ENCODE measurements around the gene TMC8. TPM values are rescaled to one million over a fixed set of nuclear protein-coding genes. Genes with fewer than 3 reads are reported as not detected.

Gene TMC8
- total and polyA plus RNA-seq, 4 donors: 1.0 to 14.4 (median 7.3) TPM

GRCh38 chr17:78120537-78120936 lies 10.0 kb upstream of the TMC8 start:
- 95 to 96% methylated on average over 13 of the region's 13 CpGs for WGBS, 2 donors
- ATAC-seq (ENCODE audit: low FRiP score): no peak
- no peaks in the 10 kb centered on the region for H3K4me1 ChIP-seq (ENCODE audit: control insufficient read depth in 1 of 2, insufficient read depth in 2 of 2, low read length in 2 of 2)
- H3K27ac ChIP-seq (ENCODE audit: low read depth in 1 of 2, low read length in 2 of 2): no peak overlapping the region
- no peak for DNase-seq
- intact Hi-C loops (cut with DNase I): no loop called here
- H3K27me3 ChIP-seq (ENCODE audit: control insufficient read depth in 1 of 2, insufficient read depth in 2 of 2, low read length in 1 of 2): no peaks in the 10 kb centered on the region
- H3K4me3 ChIP-seq (ENCODE audit: low read length in 2 of 2): no peak overlapping the region
- no peaks in the 10 kb centered on the region for H3K36me3 ChIP-seq (ENCODE audit: control insufficient read depth in 1 of 2, insufficient read depth in 2 of 2, low read length in 1 of 2)
- H3K9me3 ChIP-seq (ENCODE audit: control insufficient read depth, low read length): no peaks in the 10 kb centered on the region

GRCh38 chr17:78120971-78121800 lies 9.4 kb upstream of the TMC8 start:
- Histone ChIP-seq H3K9me3 (ENCODE audit: control insufficient read depth, low read length) (no peaks in the 10 kb centered on the region), H3K27ac (ENCODE audit: low read depth in 1 of 2, low read length in 2 of 2) (no peak overlapping the region), H3K36me3 (ENCODE audit: control insufficient read depth in 1 of 2, insufficient read depth in 2 of 2, low read length in 1 of 2) (no peaks in the 10 kb centered on the region), H3K27me3 (ENCODE audit: control insufficient read depth in 1 of 2, insufficient read depth in 2 of 2, low read length in 1 of 2) (no peaks in the 10 kb centered on the region), H3K4me3 (ENCODE audit: low read length in 2 of 2) (no peak overlapping the region), H3K4me1 (ENCODE audit: control insufficient read depth in 1 of 2, insufficient read depth in 2 of 2, low read length in 2 of 2) (no peaks in the 10 kb centered on the region)
- DNase-seq: peak in 1 of 2 donors; percentile 44
- 92 to 93% methylated on average over 35 of the region's 35 CpGs for WGBS, 2 donors
- intact Hi-C loops (cut with DNase I): no loop called here
- ATAC-seq (ENCODE audit: low FRiP score): no peak

DNA sequence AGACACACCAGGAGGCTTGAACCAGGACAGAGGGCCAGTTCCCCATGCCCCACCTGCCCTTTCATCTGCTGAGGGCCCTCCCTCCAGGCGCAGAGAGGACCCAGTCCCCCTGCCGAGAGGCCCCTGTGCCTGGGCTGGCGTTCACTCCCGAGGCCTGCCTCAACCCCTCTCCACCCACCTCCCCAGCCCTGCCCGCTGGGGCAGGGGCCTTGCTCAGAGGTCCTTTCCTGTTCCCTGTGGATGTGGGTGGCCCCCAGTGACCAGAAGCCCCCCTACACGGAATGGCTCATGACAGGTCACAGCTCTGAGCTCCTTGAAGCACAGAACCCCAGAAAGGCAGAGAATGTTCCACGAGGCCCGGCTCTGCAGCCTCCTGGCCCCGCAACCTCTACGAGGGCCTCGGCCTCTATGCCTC lies 8.8 kb upstream of the TMC8 start:
- intact Hi-C loops (cut with DNase I): no loop called here
- ATAC-seq (ENCODE audit: low FRiP score) (no peak), DNase-seq (peak in 1 of 2 donors; percentile 29)
- no peaks in the 10 kb centered on the region for H3K36me3 ChIP-seq (ENCODE audit: control insufficient read depth in 1 of 2, insufficient read depth in 2 of 2, low read length in 1 of 2)
- no peaks in the 10 kb centered on the region for H3K9me3 ChIP-seq (ENCODE audit: control insufficient read depth, low read length)
- H3K4me1 ChIP-seq (ENCODE audit: control insufficient read depth in 1 of 2, insufficient read depth in 2 of 2, low read length in 2 of 2): no peaks in the 10 kb centered on the region
- H3K27ac ChIP-seq (ENCODE audit: low read depth in 1 of 2, low read length in 2 of 2): no peak overlapping the region
- WGBS, 2 donors: 81 to 89% methylated on average over 11 of the region's 11 CpGs
- H3K4me3 ChIP-seq (ENCODE audit: low read length in 2 of 2): no peak overlapping the region
- H3K27me3 ChIP-seq (ENCODE audit: control insufficient read depth in 1 of 2, insufficient read depth in 2 of 2, low read length in 1 of 2): no peaks in the 10 kb centered on the region

DNA sequence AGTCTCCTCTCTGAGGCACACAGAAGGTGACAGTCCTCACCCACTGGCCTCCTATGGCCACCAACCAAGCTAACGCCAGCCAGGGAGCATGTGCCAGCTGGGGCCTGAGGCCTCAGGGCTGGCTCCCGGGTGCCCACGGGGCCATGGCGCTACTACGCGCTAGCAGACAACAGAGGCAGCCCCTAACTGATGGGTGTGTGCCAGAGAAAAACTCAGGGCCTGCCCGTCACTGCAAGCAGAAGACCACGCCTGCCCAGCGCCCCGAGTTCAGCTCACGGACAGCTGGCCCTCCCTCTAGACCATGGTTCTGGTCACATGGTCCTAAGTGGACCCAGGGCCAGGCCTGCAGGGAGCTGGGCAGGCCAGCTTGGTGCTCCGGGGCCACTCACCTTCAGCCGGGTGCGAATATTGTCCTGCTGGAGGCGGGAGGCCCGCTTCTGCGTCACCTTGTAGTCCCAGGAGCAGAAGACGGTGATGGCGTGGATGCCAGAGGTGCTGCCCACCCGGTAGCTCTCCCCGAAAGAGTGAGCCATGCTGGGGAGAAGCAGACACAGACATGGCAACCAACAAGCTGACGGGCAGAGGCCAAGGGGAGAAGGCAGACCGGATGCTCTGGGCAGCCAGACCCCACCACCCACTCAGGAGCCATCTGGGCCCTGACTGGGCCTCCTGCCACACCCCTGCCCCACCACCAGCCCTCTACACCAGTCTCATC lies 8.2 kb upstream of the TMC8 start:
- H3K27ac ChIP-seq (ENCODE audit: low read depth in 1 of 2, low read length in 2 of 2): no peak overlapping the region
- no peaks in the 10 kb centered on the region for H3K9me3 ChIP-seq (ENCODE audit: control insufficient read depth, low read length)
- DNase-seq (peak in 1 of 2 donors; percentile 32), ATAC-seq (ENCODE audit: low FRiP score) (no peak)
- WGBS, 2 donors: 87 to 93% methylated on average over 23 of the region's 23 CpGs
- H3K36me3 ChIP-seq (ENCODE audit: control insufficient read depth in 1 of 2, insufficient read depth in 2 of 2, low read length in 1 of 2): no peaks in the 10 kb centered on the region
- intact Hi-C loops (cut with DNase I): no loop called here
- H3K27me3 ChIP-seq (ENCODE audit: control insufficient read depth in 1 of 2, insufficient read depth in 2 of 2, low read length in 1 of 2): no peaks in the 10 kb centered on the region
- H3K4me1 ChIP-seq (ENCODE audit: control insufficient read depth in 1 of 2, insufficient read depth in 2 of 2, low read length in 2 of 2): no peaks in the 10 kb centered on the region
- H3K4me3 ChIP-seq (ENCODE audit: low read length in 2 of 2): no peak overlapping the region

GRCh38 chr17:78122931-78123249 lies 7.7 kb upstream of the TMC8 start:
- H3K9me3 ChIP-seq (ENCODE audit: control insufficient read depth, low read length): no peaks in the 10 kb centered on the region
- DNase-seq: peak in 1 of 2 donors; percentile 44
- intact Hi-C loops (cut with DNase I): no loop called here
- ATAC-seq (ENCODE audit: low FRiP score): no peak
- no peak overlapping the region for H3K27ac ChIP-seq (ENCODE audit: low read depth in 1 of 2, low read length in 2 of 2)
- H3K27me3 ChIP-seq (ENCODE audit: control insufficient read depth in 1 of 2, insufficient read depth in 2 of 2, low read length in 1 of 2): no peaks in the 10 kb centered on the region
- no peaks in the 10 kb centered on the region for H3K36me3 ChIP-seq (ENCODE audit: control insufficient read depth in 1 of 2, insufficient read depth in 2 of 2, low read length in 1 of 2)
- no peak overlapping the region for H3K4me3 ChIP-seq (ENCODE audit: low read length in 2 of 2)
- WGBS, 2 donors: 94 to 98% methylated on average over 4 of the region's 4 CpGs
- no peaks in the 10 kb centered on the region for H3K4me1 ChIP-seq (ENCODE audit: control insufficient read depth in 1 of 2, insufficient read depth in 2 of 2, low read length in 2 of 2)

GRCh38 chr17:78123258-78123929 lies 7.2 kb upstream of the TMC8 start:
- no peaks in the 10 kb centered on the region for H3K27me3 ChIP-seq (ENCODE audit: control insufficient read depth in 1 of 2, insufficient read depth in 2 of 2, low read length in 1 of 2)
- H3K27ac ChIP-seq (ENCODE audit: low read depth in 1 of 2, low read length in 2 of 2): no peak overlapping the region
- 96 to 97% methylated on average over 5 of the region's 5 CpGs for WGBS, 2 donors
- no peaks in the 10 kb centered on the region for H3K9me3 ChIP-seq (ENCODE audit: control insufficient read depth, low read length)
- ATAC-seq (ENCODE audit: low FRiP score) (no peak), DNase-seq (peak in 1 of 2 donors; percentile 12)
- intact Hi-C loops (cut with DNase I): no loop called here
- no peaks in the 10 kb centered on the region for H3K36me3 ChIP-seq (ENCODE audit: control insufficient read depth in 1 of 2, insufficient read depth in 2 of 2, low read length in 1 of 2)
- H3K4me3 ChIP-seq (ENCODE audit: low read length in 2 of 2): no peak overlapping the region
- H3K4me1 ChIP-seq (ENCODE audit: control insufficient read depth in 1 of 2, insufficient read depth in 2 of 2, low read length in 2 of 2): no peaks in the 10 kb centered on the region

DNA sequence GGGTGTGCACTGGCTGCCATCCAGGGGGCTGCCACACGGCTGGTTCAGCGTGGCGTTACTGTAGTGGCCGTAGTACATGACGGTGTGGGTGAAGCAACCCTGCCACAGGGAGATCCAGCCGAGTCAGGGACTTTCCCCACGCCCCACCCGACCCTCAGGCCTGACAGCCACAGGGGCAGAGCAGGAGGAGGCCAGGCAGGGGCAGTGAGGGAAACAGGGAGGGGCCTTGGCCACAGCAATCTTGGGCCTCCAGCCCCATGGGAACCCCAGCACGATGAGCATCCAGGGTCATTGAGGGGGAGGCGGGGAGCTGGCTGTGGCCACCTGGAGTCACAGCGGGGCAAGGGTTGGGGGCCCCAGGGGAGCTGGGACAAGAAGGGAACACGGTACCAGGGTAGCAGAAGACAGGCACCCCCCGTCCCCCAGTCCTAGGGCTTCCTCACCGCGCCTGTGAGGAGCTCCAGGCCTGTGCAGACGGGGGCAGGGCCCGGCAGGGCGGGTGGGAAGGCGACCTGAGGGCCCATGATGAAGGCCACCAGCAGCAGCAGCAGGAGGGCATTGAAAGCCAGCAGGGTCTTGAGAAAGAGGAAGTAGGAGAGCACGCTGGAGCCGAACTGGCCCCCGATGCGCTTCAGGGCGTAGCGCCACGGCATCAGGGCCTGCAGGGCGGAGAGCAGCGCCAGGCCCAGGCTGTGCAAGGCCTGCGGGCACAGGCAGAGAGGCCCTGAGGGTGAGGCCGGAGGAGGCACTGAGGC lies 6.3 kb upstream of the TMC8 start:
- ATAC-seq (ENCODE audit: low FRiP score) (no peak), DNase-seq (peak in 1 of 2 donors; percentile 44)
- Histone ChIP-seq H3K4me1 (ENCODE audit: control insufficient read depth in 1 of 2, insufficient read depth in 2 of 2, low read length in 2 of 2) (no peaks in the 10 kb centered on the region), H3K36me3 (ENCODE audit: control insufficient read depth in 1 of 2, insufficient read depth in 2 of 2, low read length in 1 of 2) (no peaks in the 10 kb centered on the region), H3K4me3 (ENCODE audit: low read length in 2 of 2) (no peak overlapping the region), H3K9me3 (ENCODE audit: control insufficient read depth, low read length) (no peaks in the 10 kb centered on the region), H3K27me3 (ENCODE audit: control insufficient read depth in 1 of 2, insufficient read depth in 2 of 2, low read length in 1 of 2) (no peaks in the 10 kb centered on the region), H3K27ac (ENCODE audit: low read depth in 1 of 2, low read length in 2 of 2) (no peak overlapping the region)
- intact Hi-C loops (cut with DNase I): no loop called here
- WGBS, 2 donors: 93% methylated on average over 29 to 30 of the region's 30 CpGs

- Histone ChIP-seq H3K27ac (ENCODE audit: low read depth in 1 of 2, low read length in 2 of 2) (no peak overlapping the region), H3K27me3 (ENCODE audit: control insufficient read depth in 1 of 2, insufficient read depth in 2 of 2, low read length in 1 of 2) (no peaks in the 10 kb centered on the region), H3K4me3 (ENCODE audit: low read length in 2 of 2) (no peak overlapping the region), H3K36me3 (ENCODE audit: control insufficient read depth in 1 of 2, insufficient read depth in 2 of 2, low read length in 1 of 2) (no peaks in the 10 kb centered on the region), H3K9me3 (ENCODE audit: control insufficient read depth, low read length) (no peaks in the 10 kb centered on the region), H3K4me1 (ENCODE audit: control insufficient read depth in 1 of 2, insufficient read depth in 2 of 2, low read length in 2 of 2) (no peaks in the 10 kb centered on the region)
- 90 to 95% methylated on average over 10 to 12 of the region's 12 CpGs for WGBS, 2 donors
- DNase-seq (no peak), ATAC-seq (ENCODE audit: low FRiP score) (no peak)
- intact Hi-C loops (cut with DNase I): no loop called here
Observed at GRCh38 chr17:78124836-78125137, 5.8 kb upstream of the TMC8 start.
